SK-N-SH (cell line): Measurements from ENCODE around the gene TCEAL7. TPM values are rescaled to one million over a fixed set of nuclear protein-coding genes. Genes with fewer than 3 reads are reported as not detected.

ENCODE experiments used
- CTCF ChIA-PET: fragments of 300-600, 350-600 bp; formaldehyde crosslinking; extraction: SDS; loops from one replicate; lab custom pipeline; 2021; lab: Yijun Ruan, JAX
- POLR2A ChIA-PET: fragments of 350-600 bp; sonication (Branson Sonifier 250); formaldehyde crosslinking; extraction: SDS; loops from one replicate; lab custom pipeline; 2020; ENCODE audit warnings: antibody characterized with exemption, inconsistent platforms; lab: Yijun Ruan, JAX
- DNase-seq: peaks from one replicate; pipeline ENCODE4 v3.0.0; 2012
- H2AFZ ChIP-seq: fragments of 200-600 bp; sonication (generic); 2 replicates; pipeline ENCODE4 v1.8.1; 2016; ENCODE audit warnings: antibody characterized with exemption, mild to moderate bottlenecking, low read depth
- H3F3A ChIP-seq: fragments of 200-600 bp; sonication (generic); replicated peaks from 2 replicates; pipeline ENCODE3; 2016; ENCODE audit warnings: antibody characterized with exemption, mild to moderate bottlenecking; ENCODE audit not compliant: insufficient read depth
- H3K27ac ChIP-seq, 2 experiments: fragments of 200-500 bp in 1 of 2; fragments of 200-600 bp in 1 of 2; sonication (Bioruptor generic) in 1 of 2; sonication (generic), shearing (Covaris generic) in 1 of 2; 2 replicates each; pipeline versions ENCODE4 v1.5.1 to v1.6.1; 2014 to 2016; ENCODE audit warnings: low read depth in 2 of 2, inconsistent platforms in 1 of 2, low read length in 1 of 2, mild to moderate bottlenecking in 1 of 2, mixed read lengths in 1 of 2
- H3K27me3 ChIP-seq: fragments of 200-600 bp; sonication (generic), shearing (Covaris generic); 2 replicates; pipeline ENCODE4 v1.6.1; 2016; ENCODE audit warnings: mixed run types; ENCODE audit not compliant: insufficient read depth
- H3K36me3 ChIP-seq, 2 experiments: fragments of 200-500 bp in 1 of 2; fragments of 200-600 bp in 1 of 2; sonication (Bioruptor generic) in 1 of 2; sonication (generic) in 1 of 2; replicated peaks in 1 of 2; 2 replicates each; pipeline versions ENCODE3 to v1.5.1; 2014 to 2016; ENCODE audit warnings: low read length in 1 of 2, mild to moderate bottlenecking in 1 of 2; ENCODE audit not compliant: insufficient read depth in 2 of 2, control insufficient read depth in 1 of 2
- H3K4me1 ChIP-seq, 2 experiments: fragments of 200-500 bp in 1 of 2; fragments of 200-600 bp in 1 of 2; sonication (Bioruptor generic) in 1 of 2; sonication (generic), shearing (Covaris generic) in 1 of 2; 2 replicates each; pipeline versions ENCODE4 v1.5.1 to v1.6.1; 2014 to 2016; ENCODE audit warnings: low read depth in 1 of 2, low read length in 1 of 2, mixed run types in 1 of 2; ENCODE audit not compliant: insufficient read depth in 2 of 2, control insufficient read depth in 1 of 2
- H3K4me2 ChIP-seq: fragments of 200-600 bp; sonication (generic), shearing (Covaris generic); 2 replicates; pipeline ENCODE4 v1.6.1; 2017; ENCODE audit warnings: mixed run types
- H3K4me3 ChIP-seq, 2 experiments: fragments of 200-500 bp in 1 of 2; fragments of 200-600 bp in 1 of 2; sonication (Bioruptor generic) in 1 of 2; sonication (generic), shearing (Covaris generic) in 1 of 2; 2 replicates each; pipeline versions ENCODE4 v1.5.1 to v1.8.1; 2014 to 2016; ENCODE audit warnings: low read depth in 2 of 2, inconsistent platforms in 1 of 2, low read length in 1 of 2, mild to moderate bottlenecking in 1 of 2, mixed read lengths in 1 of 2, moderate library complexity in 1 of 2
- H3K79me2 ChIP-seq: fragments of 200-600 bp; sonication (generic); 2 replicates; pipeline ENCODE4 v1.8.1; 2017; ENCODE audit warnings: mild to moderate bottlenecking; ENCODE audit not compliant: insufficient read depth
- H3K9ac ChIP-seq: fragments of 200-600 bp; sonication (generic); 2 replicates; pipeline ENCODE4 v1.6.1; 2017; ENCODE audit warnings: mixed run types
- H3K9me2 ChIP-seq: fragments of 200-600 bp; sonication (generic); 2 replicates; pipeline ENCODE4 v1.6.1; 2017; ENCODE audit warnings: mixed run types
- H3K9me3 ChIP-seq: fragments of 200-600 bp; sonication (generic); 2 replicates; pipeline ENCODE4 v1.6.1; 2017; ENCODE audit warnings: mixed run types, mild to moderate bottlenecking, moderate library complexity
- H4K20me1 ChIP-seq: fragments of 200-600 bp; sonication (generic); 2 replicates; pipeline ENCODE4 v1.6.1; 2017; ENCODE audit warnings: mild to moderate bottlenecking, mixed run types; ENCODE audit not compliant: insufficient read depth
- CHD2 ChIP-seq: fragments of 150-350 bp; IDR thresholded peaks from 2 replicates; pipeline ENCODE4 v1.6.1; 2018; ENCODE audit warnings: low read length; ENCODE audit not compliant: partially characterized antibody
- ELF1 ChIP-seq: IDR thresholded peaks from 2 replicates; pipeline ENCODE4 v1.4.0; 2012
- GABPA ChIP-seq: IDR thresholded peaks from 2 replicates; pipeline ENCODE4 v1.4.0; 2012; ENCODE audit warnings: low read depth, mild to moderate bottlenecking
- JUND ChIP-seq: IDR thresholded peaks from 2 replicates; pipeline ENCODE4 v1.4.0; 2012
- NFIC ChIP-seq: IDR thresholded peaks from 2 replicates; pipeline ENCODE4 v1.4.0; 2012; ENCODE audit warnings: borderline replicate concordance
- NRF1 ChIP-seq: IDR thresholded peaks from 2 replicates; pipeline ENCODE4 v1.6.1; 2012; ENCODE audit warnings: low read depth, mild to moderate bottlenecking, low read length
- PBX3 ChIP-seq: IDR thresholded peaks from 2 replicates; pipeline ENCODE4; 2012
- RFX5 ChIP-seq: IDR thresholded peaks from 2 replicates; pipeline ENCODE4 v1.6.1; 2012; ENCODE audit warnings: mild to moderate bottlenecking, improper control_type of control experiment, low read length
- SIN3A ChIP-seq: IDR thresholded peaks from 2 replicates; pipeline ENCODE4 v1.6.1; 2012; ENCODE audit warnings: low read depth, mild to moderate bottlenecking, low read length, moderate library complexity, borderline replicate concordance
- TEAD4 ChIP-seq: IDR thresholded peaks from 2 replicates; pipeline ENCODE4 v1.4.0; 2012; ENCODE audit warnings: mild to moderate bottlenecking, borderline replicate concordance; ENCODE audit not compliant: insufficient read depth
- YY1 ChIP-seq: IDR thresholded peaks from 2 replicates; pipeline ENCODE4 v1.4.0; 2012; ENCODE audit warnings: low read depth, mild to moderate bottlenecking
- WGBS: methylation state at CpG from one replicate; pipeline ENCODE4 v1.1.6; 2017; ENCODE audit warnings: low lambda C conversion rate; 5-methylcytosine and 5-hydroxymethylcytosine counted together
- polyA plus RNA-seq, 3 experiments: library from polyadenylated mRNA; depleted of rRNA; stranded (reverse); fragments of >200 nt; gene quantifications; 2 replicates each; pipeline ENCODE4 v1.2.3, GENCODE V29; 2012
- small RNA-seq, 7 experiments: library from RNA; depleted of rRNA; stranded (forward); fragments of <200 nt; gene quantifications; one replicate each; pipeline ENCODE3, GENCODE V24; 2012
- TF ChIP-seq, protein P1 (sequence below): fragments of 150-350 bp; IDR thresholded peaks from 2 replicates; pipeline ENCODE4 v1.6.1; 2016; ENCODE audit warnings: mild to moderate bottlenecking, low read depth, low read length
- TF ChIP-seq, protein P2 (sequence below): IDR thresholded peaks from 2 replicates; pipeline ENCODE4 v1.4.0; 2012; ENCODE audit warnings: low read depth

TCEAL7 gene
- polyA plus RNA-seq, 1 of the 3 experiments (the other 2 are of a cell fraction): 20.2 TPM

GRCh38 chrX:103376979-103377324, 46.9 kb downstream of the TCEAL7 start:
- H3K9me3 ChIP-seq: no peaks in the 10 kb centered on the region
- peaks cover 9 to 11% of the 10 kb centered on the region in 2 experiments for H3K36me3 ChIP-seq
- no peaks in the 10 kb centered on the region for H4K20me1 ChIP-seq
- H3K9me2 ChIP-seq: no peaks in the 10 kb centered on the region
- peaks cover 0 to 7% of the 10 kb centered on the region in 2 experiments; a peak in 2 of 4 replicates for H3K4me1 ChIP-seq
- POLR2A ChIA-PET: interaction anchor here (0.6 to 2.3 kb wide), 4 partner anchors 21 to 180 kb away, joined by 3 to 11 read pairs (median 7); partner anchors contain the start of genes BEX2, TCEAL7 and TCEAL9
- peak; percentile 79; the same call in 1 of the 2 replicates for TF ChIP-seq YY1
- no peak for TF ChIP-seq ELF1
- no peak for TF ChIP-seq NRF1
- TF ChIP-seq, protein P1, sequence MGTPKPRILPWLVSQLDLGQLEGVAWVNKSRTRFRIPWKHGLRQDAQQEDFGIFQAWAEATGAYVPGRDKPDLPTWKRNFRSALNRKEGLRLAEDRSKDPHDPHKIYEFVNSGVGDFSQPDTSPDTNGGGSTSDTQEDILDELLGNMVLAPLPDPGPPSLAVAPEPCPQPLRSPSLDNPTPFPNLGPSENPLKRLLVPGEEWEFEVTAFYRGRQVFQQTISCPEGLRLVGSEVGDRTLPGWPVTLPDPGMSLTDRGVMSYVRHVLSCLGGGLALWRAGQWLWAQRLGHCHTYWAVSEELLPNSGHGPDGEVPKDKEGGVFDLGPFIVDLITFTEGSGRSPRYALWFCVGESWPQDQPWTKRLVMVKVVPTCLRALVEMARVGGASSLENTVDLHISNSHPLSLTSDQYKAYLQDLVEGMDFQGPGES: no peak
- TF ChIP-seq, protein P2, sequence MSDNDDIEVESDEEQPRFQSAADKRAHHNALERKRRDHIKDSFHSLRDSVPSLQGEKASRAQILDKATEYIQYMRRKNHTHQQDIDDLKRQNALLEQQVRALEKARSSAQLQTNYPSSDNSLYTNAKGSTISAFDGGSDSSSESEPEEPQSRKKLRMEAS: no peak
- peak; percentile 73 for TF ChIP-seq CHD2
- no peak for TF ChIP-seq TEAD4
- TF ChIP-seq, all 33 proteins: peak for 2
- Histone ChIP-seq H3K27ac (peak overlapping the region; percentile 49 to 89; a peak in 3 of 4 replicates), H2AFZ (no peak overlapping the region), H3F3A (peaks cover 4% of the 10 kb centered on the region), H3K79me2 (peaks cover 12% of the 10 kb centered on the region; the same call in 1 of the 2 replicates), H3K4me3 (peak overlapping the region; percentile 59 to 67), H3K9ac (peak overlapping the region; percentile 89), H3K4me2 (peak overlapping the region; percentile 70), H3K27me3 (no peaks in the 10 kb centered on the region; the same call in 1 of the 2 replicates)
- peak; percentile 67 for DNase-seq
- CTCF ChIA-PET: interaction anchor here (1.4 to 1.8 kb wide), 2 partner anchors 35 to 88 kb away, joined by 4 read pairs; no protein-coding TSS in a partner anchor
- WGBS: 53% methylated on average over 15 of the region's 19 CpGs

GRCh38 chrX:103378990-103379389, 49.0 kb downstream of the TCEAL7 start:
- H3F3A ChIP-seq: peaks cover 4% of the 10 kb centered on the region
- WGBS: 42% methylated on average over 2 of the region's 2 CpGs
- ChIA-PET POLR2A (no interaction called here), CTCF (no interaction called here)
- no peak overlapping the region for H2AFZ ChIP-seq
- H3K9me3 ChIP-seq: no peaks in the 10 kb centered on the region
- H3K27me3 ChIP-seq: no peaks in the 10 kb centered on the region; the same call in 1 of the 2 replicates
- TF ChIP-seq GABPA (no peak), CHD2 (no peak), TEAD4 (no peak), NFIC (no peak), SIN3A (no peak), JUND (no peak), PBX3 (no peak), RFX5 (no peak)
- TF ChIP-seq, all 33 proteins: peak for 0
- peaks cover 0 to 7% of the 10 kb centered on the region in 2 experiments; a peak in 2 of 4 replicates for H3K4me1 ChIP-seq
- H3K36me3 ChIP-seq: peaks cover 9 to 11% of the 10 kb centered on the region in 2 experiments
- no peak for DNase-seq
- peaks cover 12% of the 10 kb centered on the region; the same call in 1 of the 2 replicates for H3K79me2 ChIP-seq
- no peak overlapping the region for H3K4me3 ChIP-seq
- H3K9ac ChIP-seq: no peak overlapping the region
- no peak overlapping the region for H3K27ac ChIP-seq
- H4K20me1 ChIP-seq: no peaks in the 10 kb centered on the region
- no peaks in the 10 kb centered on the region for H3K9me2 ChIP-seq
- H3K4me2 ChIP-seq: no peak overlapping the region

Small RNAs within 50 kb of the gene (small RNA-seq; reads per million reads assigned to genes)
- 0 reads per million in 7 experiments for gene Z92846.1

Other genes starting within 250 kb of the TCEAL7 start
- 0.16 and 0.20 TPM in 2 replicates for gene NXF3, start 237.1 kb upstream of the TCEAL7 start, polyA plus RNA-seq (2012; rRNA removed)
- gene BEX4, start 115.1 kb upstream of the TCEAL7 start, polyA plus RNA-seq (2012; rRNA removed): 84.8 and 95.7 TPM in 2 replicates
- 36.5 and 43.5 TPM in 2 replicates for gene TCEAL8, start 75.1 kb upstream of the TCEAL7 start, polyA plus RNA-seq (2012; rRNA removed)
- 0.43 and 0.45 TPM in 2 replicates for gene TCEAL5, start 53.5 kb upstream of the TCEAL7 start, polyA plus RNA-seq (2012; rRNA removed)
- gene BEX2, start 19.2 kb upstream of the TCEAL7 start, polyA plus RNA-seq (2012; rRNA removed): 32.4 and 36.9 TPM in 2 replicates
- gene TCEAL9, start 26.3 kb downstream of the TCEAL7 start, polyA plus RNA-seq (2012; rRNA removed): 27.7 and 29.5 TPM in 2 replicates
- 292 and 392 TPM in 2 replicates for gene BEX3, start 46.3 kb downstream of the TCEAL7 start, polyA plus RNA-seq (2012; rRNA removed)
- 0.30 and 0.58 TPM in 2 replicates for gene RAB40A, start 189.2 kb downstream of the TCEAL7 start, polyA plus RNA-seq (2012; rRNA removed)